ENCODE results near the gene TMEM202. TPM values are rescaled to one million over a fixed set of nuclear protein-coding genes. Genes with fewer than 3 reads are reported as not detected.

Gene TMEM202
- total and polyA plus RNA-seq, 2 of the 13 experiments (the other 11 are each of a cell fraction or from before 2014, with no cell fraction given), result not detected

GRCh38 chr15:72415304-72415703 lies 17.2 kb downstream of the TMEM202 start (continued):
- no peak for TF ChIP-seq TEAD2 (CRISPR knock-in tag; IDR thresholded peaks at IDR 0.05)
- no peak for TF ChIP-seq ZNF3 (CRISPR knock-in tag; IDR thresholded peaks at IDR 0.05)
- TF ChIP-seq ZZZ3 (CRISPR knock-in tag; IDR thresholded peaks at IDR 0.05; ENCODE audit: borderline replicate concordance), result no peak
- TF ChIP-seq YEATS4 (CRISPR knock-in tag; IDR thresholded peaks at IDR 0.05; ENCODE audit: borderline replicate concordance), result no peak
- TF ChIP-seq CBX5 (CRISPR knock-in tag; IDR thresholded peaks at IDR 0.05; ENCODE audit: borderline replicate concordance), result no peak
- no peak for TF ChIP-seq PRPF4 (IDR thresholded peaks at IDR 0.05; ENCODE audit: low read depth, low read length, poor library complexity, severe bottlenecking)
- TF ChIP-seq ARNT (IDR thresholded peaks at IDR 0.05), result no peak
- TF ChIP-seq, protein P1, sequence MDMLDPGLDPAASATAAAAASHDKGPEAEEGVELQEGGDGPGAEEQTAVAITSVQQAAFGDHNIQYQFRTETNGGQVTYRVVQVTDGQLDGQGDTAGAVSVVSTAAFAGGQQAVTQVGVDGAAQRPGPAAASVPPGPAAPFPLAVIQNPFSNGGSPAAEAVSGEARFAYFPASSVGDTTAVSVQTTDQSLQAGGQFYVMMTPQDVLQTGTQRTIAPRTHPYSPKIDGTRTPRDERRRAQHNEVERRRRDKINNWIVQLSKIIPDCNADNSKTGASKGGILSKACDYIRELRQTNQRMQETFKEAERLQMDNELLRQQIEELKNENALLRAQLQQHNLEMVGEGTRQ (IDR thresholded peaks at IDR 0.05; ENCODE audit: low read depth, low read length), result no peak
- TF ChIP-seq, protein P1 (CRISPR knock-in tag; IDR thresholded peaks at IDR 0.05; ENCODE audit: borderline replicate concordance), result no peak
- no peak for TF ChIP-seq PAX8 (CRISPR knock-in tag; IDR thresholded peaks at IDR 0.05; ENCODE audit: borderline replicate concordance)
- TF ChIP-seq SKI (IDR thresholded peaks at IDR 0.05; ENCODE audit: partially characterized antibody), result no peak
- peak; percentile 56; the same call in 1 of the 2 replicates for TF ChIP-seq ARID3A (IDR thresholded peaks at IDR 0.05; ENCODE audit: low read depth, low read length)
- TF ChIP-seq, protein P2, sequence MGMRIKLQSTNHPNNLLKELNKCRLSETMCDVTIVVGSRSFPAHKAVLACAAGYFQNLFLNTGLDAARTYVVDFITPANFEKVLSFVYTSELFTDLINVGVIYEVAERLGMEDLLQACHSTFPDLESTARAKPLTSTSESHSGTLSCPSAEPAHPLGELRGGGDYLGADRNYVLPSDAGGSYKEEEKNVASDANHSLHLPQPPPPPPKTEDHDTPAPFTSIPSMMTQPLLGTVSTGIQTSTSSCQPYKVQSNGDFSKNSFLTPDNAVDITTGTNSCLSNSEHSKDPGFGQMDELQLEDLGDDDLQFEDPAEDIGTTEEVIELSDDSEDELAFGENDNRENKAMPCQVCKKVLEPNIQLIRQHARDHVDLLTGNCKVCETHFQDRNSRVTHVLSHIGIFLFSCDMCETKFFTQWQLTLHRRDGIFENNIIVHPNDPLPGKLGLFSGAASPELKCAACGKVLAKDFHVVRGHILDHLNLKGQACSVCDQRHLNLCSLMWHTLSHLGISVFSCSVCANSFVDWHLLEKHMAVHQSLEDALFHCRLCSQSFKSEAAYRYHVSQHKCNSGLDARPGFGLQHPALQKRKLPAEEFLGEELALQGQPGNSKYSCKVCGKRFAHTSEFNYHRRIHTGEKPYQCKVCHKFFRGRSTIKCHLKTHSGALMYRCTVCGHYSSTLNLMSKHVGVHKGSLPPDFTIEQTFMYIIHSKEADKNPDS (CRISPR knock-in tag; IDR thresholded peaks at IDR 0.05), result no peak
- TF ChIP-seq, protein P3, sequence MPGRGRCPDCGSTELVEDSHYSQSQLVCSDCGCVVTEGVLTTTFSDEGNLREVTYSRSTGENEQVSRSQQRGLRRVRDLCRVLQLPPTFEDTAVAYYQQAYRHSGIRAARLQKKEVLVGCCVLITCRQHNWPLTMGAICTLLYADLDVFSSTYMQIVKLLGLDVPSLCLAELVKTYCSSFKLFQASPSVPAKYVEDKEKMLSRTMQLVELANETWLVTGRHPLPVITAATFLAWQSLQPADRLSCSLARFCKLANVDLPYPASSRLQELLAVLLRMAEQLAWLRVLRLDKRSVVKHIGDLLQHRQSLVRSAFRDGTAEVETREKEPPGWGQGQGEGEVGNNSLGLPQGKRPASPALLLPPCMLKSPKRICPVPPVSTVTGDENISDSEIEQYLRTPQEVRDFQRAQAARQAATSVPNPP (CRISPR knock-in tag; IDR thresholded peaks at IDR 0.05), result no peak
- no peak for TF ChIP-seq NR3C1 (CRISPR knock-in tag; IDR thresholded peaks at IDR 0.05)
- TF ChIP-seq KLF13 (CRISPR knock-in tag; IDR thresholded peaks at IDR 0.05), result no peak
- TF ChIP-seq ZFP82 (CRISPR knock-in tag; IDR thresholded peaks at IDR 0.05; ENCODE audit: borderline replicate concordance), result no peak
- TF ChIP-seq ZBTB33 (CRISPR knock-in tag; IDR thresholded peaks at IDR 0.05), result no peak
- peak; percentile 34; the same call in 1 of the 2 replicates for TF ChIP-seq CREM (IDR thresholded peaks at IDR 0.05)
- TF ChIP-seq CREM (CRISPR knock-in tag; IDR thresholded peaks at IDR 0.05), result no peak
- TF ChIP-seq RXRB (CRISPR knock-in tag; IDR thresholded peaks at IDR 0.05; ENCODE audit: borderline replicate concordance), result 0 out of 2 replicates have a peak, but pooled peaks have one; percentile 23
- no peak for TF ChIP-seq ZNF773 (CRISPR knock-in tag; IDR thresholded peaks at IDR 0.05; ENCODE audit: borderline replicate concordance)
- TF ChIP-seq HNRNPUL1 (IDR thresholded peaks at IDR 0.05; ENCODE audit: low read depth, low read length), result no peak

All from HepG2 (cell line).